ENCODE measurements around the gene TST.

DNA sequence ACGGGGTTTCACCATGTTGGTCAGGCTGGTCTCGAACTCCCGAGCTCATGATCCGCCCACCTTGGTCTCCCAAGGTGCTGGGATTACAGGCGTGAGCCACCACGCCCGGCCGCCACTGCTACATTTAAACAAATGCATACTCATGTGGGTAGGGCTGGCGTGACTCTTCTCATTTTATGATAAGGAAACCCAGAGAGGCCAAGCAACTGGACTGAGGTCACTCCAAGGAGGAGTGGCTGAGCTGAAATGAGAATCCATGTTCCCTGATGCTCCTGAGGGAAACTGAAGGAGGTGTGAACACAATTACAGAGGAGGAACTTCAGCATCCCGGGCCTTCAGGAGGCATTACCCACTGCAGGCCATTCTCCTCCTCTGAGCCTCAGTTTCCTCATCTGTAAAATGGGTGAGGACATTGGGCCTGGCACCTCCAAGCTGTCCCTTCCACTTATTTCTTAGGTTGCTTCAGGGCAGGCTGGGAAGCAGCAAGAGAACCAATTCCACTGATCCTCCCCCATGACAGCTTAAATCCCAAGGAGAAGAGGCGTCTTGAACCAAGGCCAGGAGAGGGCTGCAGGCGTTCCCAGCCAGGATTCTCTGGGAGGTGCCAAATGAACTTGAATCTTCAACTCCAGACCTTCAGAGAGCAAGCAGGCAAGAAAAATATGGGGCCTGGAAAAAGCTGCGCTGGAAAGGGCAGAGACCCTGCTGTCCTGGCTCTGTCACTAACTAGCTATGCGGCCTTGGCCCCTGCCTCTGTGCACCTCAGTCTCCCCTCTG is 2.9 kb downstream of the TST start:
- TF ChIP-seq POLR2A (IDR thresholded peaks at IDR 0.05; ENCODE audit: low read length) (no peak), GATA1 (IDR thresholded peaks at IDR 0.05; ENCODE audit: low read depth, low read length) (no peak)
